Lower leg skin (tissue), 3 donors: ENCODE measurements around the gene FAM53B.

Source experiments
- POLR2A ChIP-seq, 2 donors: fragments of 450-650 bp; IDR thresholded peaks; one replicate each; pipeline ENCODE4 v1.6.1; 2016 to 2017; ENCODE audit warnings: antibody characterized with exemption in 2 of 2, mild to moderate bottlenecking in 1 of 2, moderate library complexity in 1 of 2
- TF ChIP-seq, protein P1 (sequence below), 3 donors: fragments of 450-650 bp; IDR thresholded peaks; one replicate each; pipeline ENCODE4 v1.5.1; 2016; ENCODE audit warnings: antibody characterized with exemption in 3 of 3, mild to moderate bottlenecking in 3 of 3, moderate library complexity in 2 of 3

DNA sequence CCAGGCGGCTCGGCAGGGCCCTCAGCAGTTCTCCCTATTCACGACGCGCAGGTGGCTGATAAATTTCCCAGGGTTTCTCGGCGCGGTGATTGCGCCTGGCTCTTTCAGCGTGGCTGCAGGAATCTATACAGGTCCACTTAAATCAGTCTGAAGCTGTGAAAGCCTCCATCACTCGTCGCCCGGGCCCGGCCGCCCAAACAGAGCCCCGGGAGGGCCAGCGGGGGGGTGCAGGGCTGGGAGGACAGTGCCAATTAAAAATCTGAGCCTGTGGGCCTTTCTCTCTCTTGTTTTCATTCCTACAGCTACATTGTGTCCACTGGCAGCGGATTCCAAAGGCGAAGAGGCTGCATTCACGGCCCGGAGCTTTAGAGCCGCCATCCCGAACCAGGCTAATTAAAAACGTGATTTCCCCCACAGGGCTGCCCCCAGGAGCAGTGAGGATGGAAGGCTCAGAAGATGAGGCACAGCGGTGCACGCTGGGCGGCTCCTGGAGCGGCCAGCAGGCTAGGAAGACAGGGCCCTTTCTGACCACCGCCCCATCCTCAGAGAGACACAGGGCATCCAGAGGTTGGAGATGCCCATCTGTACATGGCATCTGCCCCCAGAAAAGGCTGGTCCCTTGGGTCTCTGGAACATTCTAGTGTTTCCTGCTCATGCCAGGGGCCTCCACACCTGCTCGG is 100.7 kb downstream of the FAM53B start:
- TF ChIP-seq, protein P1, sequence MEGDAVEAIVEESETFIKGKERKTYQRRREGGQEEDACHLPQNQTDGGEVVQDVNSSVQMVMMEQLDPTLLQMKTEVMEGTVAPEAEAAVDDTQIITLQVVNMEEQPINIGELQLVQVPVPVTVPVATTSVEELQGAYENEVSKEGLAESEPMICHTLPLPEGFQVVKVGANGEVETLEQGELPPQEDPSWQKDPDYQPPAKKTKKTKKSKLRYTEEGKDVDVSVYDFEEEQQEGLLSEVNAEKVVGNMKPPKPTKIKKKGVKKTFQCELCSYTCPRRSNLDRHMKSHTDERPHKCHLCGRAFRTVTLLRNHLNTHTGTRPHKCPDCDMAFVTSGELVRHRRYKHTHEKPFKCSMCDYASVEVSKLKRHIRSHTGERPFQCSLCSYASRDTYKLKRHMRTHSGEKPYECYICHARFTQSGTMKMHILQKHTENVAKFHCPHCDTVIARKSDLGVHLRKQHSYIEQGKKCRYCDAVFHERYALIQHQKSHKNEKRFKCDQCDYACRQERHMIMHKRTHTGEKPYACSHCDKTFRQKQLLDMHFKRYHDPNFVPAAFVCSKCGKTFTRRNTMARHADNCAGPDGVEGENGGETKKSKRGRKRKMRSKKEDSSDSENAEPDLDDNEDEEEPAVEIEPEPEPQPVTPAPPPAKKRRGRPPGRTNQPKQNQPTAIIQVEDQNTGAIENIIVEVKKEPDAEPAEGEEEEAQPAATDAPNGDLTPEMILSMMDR (IDR thresholded peaks at IDR 0.05): no peak
- no peak for TF ChIP-seq POLR2A (IDR thresholded peaks at IDR 0.05)
